Endothelial cell of hepatic sinusoid (primary cell): ENCODE results near the gene BTN2A1.
"Not testable (repeated sequence)": the region's sequence is repeated elsewhere in the genome, so short reads cannot be mapped to it uniquely, and the experiment has no call there.

Experiments used
- in situ Hi-C: cut with HindIII; loops from 2 replicates; pipeline ENCODE4 v1.10.0; 2017; ENCODE audit warnings: low sequenced_read_pairs

Gene BTN2A1

GRCh38 chr6:26432627-26433201, 25.0 kb upstream of the BTN2A1 start:
- in situ Hi-C loops, result no loop called here

GRCh38 chr6:26433680-26434079, 24.1 kb upstream of the BTN2A1 start:
- in situ Hi-C loops, result not testable (repeated sequence)

GRCh38 chr6:26436018-26436417, 21.7 kb upstream of the BTN2A1 start:
- in situ Hi-C loops, result loop anchor here (5.0 kb wide), 1 partner anchor 66 kb away; the partner anchor contains the start of gene BTN1A1

GRCh38 chr6:26437550-26437949, 20.2 kb upstream of the BTN2A1 start:
- in situ Hi-C loops, result loop anchor here (5.0 kb wide), 1 partner anchor 65 kb away; the partner anchor contains the start of gene BTN1A1

- in situ Hi-C loops, result loop anchor here (5.0 kb wide), 1 partner anchor 64 kb away; the partner anchor contains the start of gene BTN1A1
Observed at GRCh38 chr6:26438000-26438399, 19.8 kb upstream of the BTN2A1 start.

GRCh38 chr6:26439151-26440125, 18.3 kb upstream of the BTN2A1 start:
- in situ Hi-C loops, result loop anchor here (5.0 kb wide), 1 partner anchor 63 kb away; the partner anchor contains the start of gene BTN1A1

- in situ Hi-C loops, result no loop called here
Observed at GRCh38 chr6:26440977-26441358, 16.8 kb upstream of the BTN2A1 start.

- in situ Hi-C loops, result no loop called here
Observed at GRCh38 chr6:26441977-26442376, 15.8 kb upstream of the BTN2A1 start.

- in situ Hi-C loops, result no loop called here
Observed at GRCh38 chr6:26445934-26446667, 11.7 kb upstream of the BTN2A1 start.

GRCh38 chr6:26447257-26447656, 10.5 kb upstream of the BTN2A1 start:
- in situ Hi-C loops, result no loop called here

GRCh38 chr6:26450240-26450639, 7.5 kb upstream of the BTN2A1 start:
- in situ Hi-C loops, result no loop called here

GRCh38 chr6:26452631-26453235, 5.0 kb upstream of the BTN2A1 start:
- in situ Hi-C loops, result no loop called here

- in situ Hi-C loops, result no loop called here
Observed at GRCh38 chr6:26454631-26455030, 3.1 kb upstream of the BTN2A1 start.

GRCh38 chr6:26455357-26455970, 2.3 kb upstream of the BTN2A1 start:
- in situ Hi-C loops, result no loop called here

- in situ Hi-C loops, result no loop called here
Observed at GRCh38 chr6:26457264-26457805, 420 bp upstream of the BTN2A1 start.

- in situ Hi-C loops, result no loop called here
Observed at GRCh38 chr6:26459023-26459810, 1.5 kb downstream of the BTN2A1 start.

- in situ Hi-C loops, result not testable (repeated sequence)
Observed at GRCh38 chr6:26461353-26461752, 3.6 kb downstream of the BTN2A1 start.

- in situ Hi-C loops, result no loop called here
Observed at GRCh38 chr6:26464014-26464413, 6.3 kb downstream of the BTN2A1 start.

GRCh38 chr6:26464416-26465131, 6.8 kb downstream of the BTN2A1 start:
- in situ Hi-C loops, result no loop called here
